HepG2 (cell line): ENCODE data around the gene ATP4B.

ENCODE experiments used
- TAF1 ChIP-seq: sonication (generic); formaldehyde crosslinking; IDR thresholded peaks from 2 replicates; pipeline ENCODE4 v1.4.0; 2020; ENCODE audit warnings: missing genetic modification reagents
- ZFP36L2 ChIP-seq: sonication (generic); formaldehyde crosslinking; IDR thresholded peaks from 2 replicates; pipeline ENCODE4 v1.4.0; 2020; ENCODE audit warnings: missing genetic modification reagents
- TF ChIP-seq, protein P1 (sequence below): sonication (generic); formaldehyde crosslinking; IDR thresholded peaks from 2 replicates; pipeline ENCODE4 v1.5.0; 2020; ENCODE audit warnings: mild to moderate bottlenecking, missing genetic modification reagents
- TF ChIP-seq, protein P2 (sequence below): sonication (generic); formaldehyde crosslinking; IDR thresholded peaks from 2 replicates; pipeline ENCODE4 v1.8.1; 2023; ENCODE audit warnings: missing genetic modification reagents, mild to moderate bottlenecking, borderline replicate concordance
- TF ChIP-seq, protein P3 (sequence below): sonication (generic); formaldehyde crosslinking; IDR thresholded peaks from 2 replicates; pipeline ENCODE4 v1.4.0; 2020; ENCODE audit warnings: missing genetic modification reagents

DNA sequence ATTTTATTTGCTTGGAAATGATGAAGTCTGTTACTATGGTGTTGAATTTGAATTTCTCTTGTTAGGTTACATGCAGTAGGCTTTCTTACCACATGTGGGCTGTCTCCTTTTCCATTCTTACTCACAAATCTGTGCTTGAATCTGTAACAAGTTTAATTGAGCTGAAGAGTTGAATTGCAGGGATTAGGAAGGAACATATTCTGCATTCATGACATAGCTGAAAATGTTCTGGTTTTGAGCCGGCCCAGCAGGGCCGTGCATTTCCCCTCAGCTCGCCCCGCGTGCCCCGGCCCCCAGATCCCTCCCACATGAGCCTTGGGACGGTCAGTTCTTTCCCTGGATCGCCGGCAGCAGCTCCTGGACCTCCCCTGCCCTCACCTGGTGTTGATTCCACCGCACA lies 45.4 kb downstream of the ATP4B start:
- no peak for TF ChIP-seq ZFP36L2 (CRISPR knock-in tag)
- TF ChIP-seq, protein P1, sequence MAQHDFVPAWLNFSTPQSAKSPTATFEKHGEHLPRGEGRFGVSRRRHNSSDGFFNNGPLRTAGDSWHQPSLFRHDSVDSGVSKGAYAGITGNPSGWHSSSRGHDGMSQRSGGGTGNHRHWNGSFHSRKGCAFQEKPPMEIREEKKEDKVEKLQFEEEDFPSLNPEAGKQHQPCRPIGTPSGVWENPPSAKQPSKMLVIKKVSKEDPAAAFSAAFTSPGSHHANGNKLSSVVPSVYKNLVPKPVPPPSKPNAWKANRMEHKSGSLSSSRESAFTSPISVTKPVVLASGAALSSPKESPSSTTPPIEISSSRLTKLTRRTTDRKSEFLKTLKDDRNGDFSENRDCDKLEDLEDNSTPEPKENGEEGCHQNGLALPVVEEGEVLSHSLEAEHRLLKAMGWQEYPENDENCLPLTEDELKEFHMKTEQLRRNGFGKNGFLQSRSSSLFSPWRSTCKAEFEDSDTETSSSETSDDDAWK (CRISPR knock-in tag): no peak
- no peak for TF ChIP-seq TAF1
- TF ChIP-seq, protein P2, sequence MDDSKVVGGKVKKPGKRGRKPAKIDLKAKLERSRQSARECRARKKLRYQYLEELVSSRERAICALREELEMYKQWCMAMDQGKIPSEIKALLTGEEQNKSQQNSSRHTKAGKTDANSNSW (CRISPR knock-in tag): no peak
- TF ChIP-seq, protein P3, sequence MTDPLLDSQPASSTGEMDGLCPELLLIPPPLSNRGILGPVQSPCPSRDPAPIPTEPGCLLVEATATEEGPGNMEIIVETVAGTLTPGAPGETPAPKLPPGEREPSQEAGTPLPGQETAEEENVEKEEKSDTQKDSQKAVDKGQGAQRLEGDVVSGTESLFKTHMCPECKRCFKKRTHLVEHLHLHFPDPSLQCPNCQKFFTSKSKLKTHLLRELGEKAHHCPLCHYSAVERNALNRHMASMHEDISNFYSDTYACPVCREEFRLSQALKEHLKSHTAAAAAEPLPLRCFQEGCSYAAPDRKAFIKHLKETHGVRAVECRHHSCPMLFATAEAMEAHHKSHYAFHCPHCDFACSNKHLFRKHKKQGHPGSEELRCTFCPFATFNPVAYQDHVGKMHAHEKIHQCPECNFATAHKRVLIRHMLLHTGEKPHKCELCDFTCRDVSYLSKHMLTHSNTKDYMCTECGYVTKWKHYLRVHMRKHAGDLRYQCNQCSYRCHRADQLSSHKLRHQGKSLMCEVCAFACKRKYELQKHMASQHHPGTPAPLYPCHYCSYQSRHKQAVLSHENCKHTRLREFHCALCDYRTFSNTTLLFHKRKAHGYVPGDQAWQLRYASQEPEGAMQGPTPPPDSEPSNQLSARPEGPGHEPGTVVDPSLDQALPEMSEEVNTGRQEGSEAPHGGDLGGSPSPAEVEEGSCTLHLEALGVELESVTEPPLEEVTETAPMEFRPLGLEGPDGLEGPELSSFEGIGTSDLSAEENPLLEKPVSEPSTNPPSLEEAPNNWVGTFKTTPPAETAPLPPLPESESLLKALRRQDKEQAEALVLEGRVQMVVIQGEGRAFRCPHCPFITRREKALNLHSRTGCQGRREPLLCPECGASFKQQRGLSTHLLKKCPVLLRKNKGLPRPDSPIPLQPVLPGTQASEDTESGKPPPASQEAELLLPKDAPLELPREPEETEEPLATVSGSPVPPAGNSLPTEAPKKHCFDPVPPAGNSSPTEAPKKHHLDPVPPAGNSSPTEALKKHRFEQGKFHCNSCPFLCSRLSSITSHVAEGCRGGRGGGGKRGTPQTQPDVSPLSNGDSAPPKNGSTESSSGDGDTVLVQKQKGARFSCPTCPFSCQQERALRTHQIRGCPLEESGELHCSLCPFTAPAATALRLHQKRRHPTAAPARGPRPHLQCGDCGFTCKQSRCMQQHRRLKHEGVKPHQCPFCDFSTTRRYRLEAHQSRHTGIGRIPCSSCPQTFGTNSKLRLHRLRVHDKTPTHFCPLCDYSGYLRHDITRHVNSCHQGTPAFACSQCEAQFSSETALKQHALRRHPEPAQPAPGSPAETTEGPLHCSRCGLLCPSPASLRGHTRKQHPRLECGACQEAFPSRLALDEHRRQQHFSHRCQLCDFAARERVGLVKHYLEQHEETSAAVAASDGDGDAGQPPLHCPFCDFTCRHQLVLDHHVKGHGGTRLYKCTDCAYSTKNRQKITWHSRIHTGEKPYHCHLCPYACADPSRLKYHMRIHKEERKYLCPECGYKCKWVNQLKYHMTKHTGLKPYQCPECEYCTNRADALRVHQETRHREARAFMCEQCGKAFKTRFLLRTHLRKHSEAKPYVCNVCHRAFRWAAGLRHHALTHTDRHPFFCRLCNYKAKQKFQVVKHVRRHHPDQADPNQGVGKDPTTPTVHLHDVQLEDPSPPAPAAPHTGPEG (CRISPR knock-in tag): no peak
